ENCODE results near the gene SPNS3. TPM values are rescaled to one million over a fixed set of nuclear protein-coding genes. Genes with fewer than 3 reads are reported as not detected.

Gene SPNS3
- total and polyA plus RNA-seq, 4 donors, result 0.16 to 2.3 (median 0.24) TPM

- Histone ChIP-seq H3K9ac (ENCODE audit: low read depth in 1 of 2, low read length in 2 of 2) (no peak overlapping the region), H3K9me3 (ENCODE audit: control insufficient read depth in 4 of 4, low read length in 3 of 4) (no peaks in the 10 kb centered on the region), H3K4me3 (ENCODE audit: low read depth in 1 of 3, low read length in 3 of 3) (no peak overlapping the region), H3K27ac (ENCODE audit: low read depth in 1 of 2, low read length in 2 of 2) (no peak overlapping the region), H3K36me3 (ENCODE audit: control insufficient read depth in 4 of 4, insufficient read depth in 3 of 4, low read depth in 1 of 4, low read length in 3 of 4) (peaks cover 3 to 25% (median 7%) of the 10 kb centered on the region in 4 donors), H3K4me1 (ENCODE audit: control insufficient read depth in 4 of 4, insufficient read depth in 4 of 4, low read length in 3 of 4) (peaks cover 7 to 36% (median 14%) of the 10 kb centered on the region in 4 donors), H3K27me3 (ENCODE audit: control insufficient read depth in 4 of 4, insufficient read depth in 4 of 4, low read length in 3 of 4) (no peaks in the 10 kb centered on the region)
- TF ChIP-seq ZBTB33 (IDR thresholded peaks at IDR 0.05) (no peak), JUND (IDR thresholded peaks at IDR 0.05) (no peak), NR2F2 (IDR thresholded peaks at IDR 0.05) (no peak), ATF3 (IDR thresholded peaks at IDR 0.05) (no peak), SP1 (IDR thresholded peaks at IDR 0.05) (no peak), CTCF (IDR thresholded peaks at IDR 0.05; ENCODE audit: low read depth, low read length, missing input control) (no peak), MAX (IDR thresholded peaks at IDR 0.05) (no peak), EGR1 (IDR thresholded peaks at IDR 0.05; ENCODE audit: low read depth in 2 of 2) (no peak)
- 84% methylated on average over 27 of the region's 27 CpGs for WGBS
- DNase-seq (ENCODE audit: low spot score), result no peak
Measured at GRCh38 chr17:4534928-4535666, 101.4 kb downstream of the SPNS3 start.

GRCh38 chr17:4535667-4536258 is 102.0 kb downstream of the SPNS3 start:
- Histone ChIP-seq H3K27ac (ENCODE audit: low read depth in 1 of 2, low read length in 2 of 2) (no peak overlapping the region), H3K4me1 (ENCODE audit: control insufficient read depth in 4 of 4, insufficient read depth in 4 of 4, low read length in 3 of 4) (peaks cover 7 to 40% (median 14%) of the 10 kb centered on the region in 4 donors), H3K36me3 (ENCODE audit: control insufficient read depth in 4 of 4, insufficient read depth in 3 of 4, low read depth in 1 of 4, low read length in 3 of 4) (peaks cover 3 to 29% (median 10%) of the 10 kb centered on the region in 4 donors), H3K9ac (ENCODE audit: low read depth in 1 of 2, low read length in 2 of 2) (no peak overlapping the region), H3K4me3 (ENCODE audit: low read depth in 1 of 3, low read length in 3 of 3) (no peak overlapping the region), H3K27me3 (ENCODE audit: control insufficient read depth in 4 of 4, insufficient read depth in 4 of 4, low read length in 3 of 4) (no peaks in the 10 kb centered on the region), H3K9me3 (ENCODE audit: control insufficient read depth in 4 of 4, low read length in 3 of 4) (no peaks in the 10 kb centered on the region)
- DNase-seq (ENCODE audit: low spot score), result no peak
- WGBS, result 76% methylated on average over 19 of the region's 19 CpGs
- no peak for TF ChIP-seq MAX (IDR thresholded peaks at IDR 0.05)
- no peak for TF ChIP-seq FOXA1 (IDR thresholded peaks at IDR 0.05)
- TF ChIP-seq GABPA (IDR thresholded peaks at IDR 0.05 in 1 of 2, conservative IDR thresholded peaks at IDR 0.05 in 1 of 2), result no peak
- TF ChIP-seq HNF4A (conservative IDR thresholded peaks at IDR 0.05), result no peak

Measured in liver (tissue), 9 donors.